Measurements from ENCODE around the gene ABHD17B. TPM values are rescaled to one million over a fixed set of nuclear protein-coding genes. Genes with fewer than 3 reads are reported as not detected.

The ABHD17B gene
- total RNA-seq, 3 donors from 2014 or later, result 21.2 to 34.7 (median 23.7) TPM

- H3K9me3 ChIP-seq, result no peaks in the 10 kb centered on the region
- DNase-seq, result no peak
- H3K4me3 ChIP-seq, result peak overlapping the region; percentile 97
- intact Hi-C loops (cut with DNase I, micrococcal nuclease), result no loop called here
- peaks cover 26% of the 10 kb centered on the region for H3K4me1 ChIP-seq (ENCODE audit: low read depth)
- TF ChIP-seq CTCF (IDR thresholded peaks at IDR 0.05), result no peak
- ATAC-seq, result no peak
- no peaks in the 10 kb centered on the region for H3K36me3 ChIP-seq (ENCODE audit: low read depth)
Measured at GRCh38 chr9:71911908-71912335, 929 bp upstream of the ABHD17B start.

- no peak for TF ChIP-seq CTCF (IDR thresholded peaks at IDR 0.05)
- intact Hi-C loops (cut with DNase I, micrococcal nuclease), result no loop called here
- H3K4me3 ChIP-seq, result peak overlapping the region; percentile 97
- H3K4me1 ChIP-seq (ENCODE audit: low read depth), result peaks cover 22% of the 10 kb centered on the region
- no peaks in the 10 kb centered on the region for H3K36me3 ChIP-seq (ENCODE audit: low read depth)
- DNase-seq (no peak), ATAC-seq (peak; percentile 32)
- no peaks in the 10 kb centered on the region for H3K9me3 ChIP-seq
Measured at GRCh38 chr9:71910650-71911060, 338 bp downstream of the ABHD17B start.

- DNase-seq (peak; percentile 73 to 83 (median 76)), ATAC-seq (peak; percentile 34)
- peaks cover 22% of the 10 kb centered on the region for H3K4me1 ChIP-seq (ENCODE audit: low read depth)
- intact Hi-C loops (cut with DNase I, micrococcal nuclease), result no loop called here
- no peaks in the 10 kb centered on the region for H3K9me3 ChIP-seq
- TF ChIP-seq CTCF (IDR thresholded peaks at IDR 0.05), result no peak
- H3K4me3 ChIP-seq, result peak overlapping the region; percentile 97
- no peaks in the 10 kb centered on the region for H3K36me3 ChIP-seq (ENCODE audit: low read depth)
Measured at GRCh38 chr9:71909887-71910649, 925 bp downstream of the ABHD17B start.

GRCh38 chr9:71908825-71909224 is 2.2 kb downstream of the ABHD17B start:
- DNase-seq, result no peak
- peaks cover 22% of the 10 kb centered on the region for H3K4me1 ChIP-seq (ENCODE audit: low read depth)
- no peak for ATAC-seq
- no peaks in the 10 kb centered on the region for H3K9me3 ChIP-seq
- intact Hi-C loops (cut with DNase I, micrococcal nuclease), result no loop called here
- no peak overlapping the region for H3K4me3 ChIP-seq
- no peak for TF ChIP-seq CTCF (IDR thresholded peaks at IDR 0.05)
- H3K36me3 ChIP-seq (ENCODE audit: low read depth), result no peaks in the 10 kb centered on the region

- ATAC-seq, result no peak
- DNase-seq, result no peak
- peaks cover 4% of the 10 kb centered on the region for H3K4me1 ChIP-seq (ENCODE audit: low read depth)
Measured at GRCh38 chr9:71904076-71904475, 6.9 kb downstream of the ABHD17B start.

More at GRCh38 chr9:71904076-71904475, 6.9 kb downstream of the ABHD17B start:
- Histone ChIP-seq H3K9me3 (no peaks in the 10 kb centered on the region), H3K36me3 (ENCODE audit: low read depth) (no peaks in the 10 kb centered on the region), H3K4me3 (no peak overlapping the region)
- intact Hi-C loops (cut with DNase I, micrococcal nuclease), result no loop called here
- TF ChIP-seq CTCF (IDR thresholded peaks at IDR 0.05), result no peak
